NCI-H69 (cell line): Measurements from ENCODE around the gene BAIAP2.
A peak's percentile ranks its signal among the peaks of the same experiment; 100 is the strongest.
"Not testable (repeated sequence)": the region's sequence is repeated elsewhere in the genome, so short reads cannot be mapped to it uniquely, and the experiment has no call there.

Experiments
- DNase-seq: peaks from one replicate; lab custom pipeline; 2025; lab: John Stamatoyannopoulos, UW

Gene BAIAP2

GRCh38 chr17:81140018-81140417 is 105.1 kb downstream of the BAIAP2 start:
- no peak for DNase-seq

GRCh38 chr17:81140695-81141094 is 105.7 kb downstream of the BAIAP2 start:
- DNase-seq: no peak

DNA sequence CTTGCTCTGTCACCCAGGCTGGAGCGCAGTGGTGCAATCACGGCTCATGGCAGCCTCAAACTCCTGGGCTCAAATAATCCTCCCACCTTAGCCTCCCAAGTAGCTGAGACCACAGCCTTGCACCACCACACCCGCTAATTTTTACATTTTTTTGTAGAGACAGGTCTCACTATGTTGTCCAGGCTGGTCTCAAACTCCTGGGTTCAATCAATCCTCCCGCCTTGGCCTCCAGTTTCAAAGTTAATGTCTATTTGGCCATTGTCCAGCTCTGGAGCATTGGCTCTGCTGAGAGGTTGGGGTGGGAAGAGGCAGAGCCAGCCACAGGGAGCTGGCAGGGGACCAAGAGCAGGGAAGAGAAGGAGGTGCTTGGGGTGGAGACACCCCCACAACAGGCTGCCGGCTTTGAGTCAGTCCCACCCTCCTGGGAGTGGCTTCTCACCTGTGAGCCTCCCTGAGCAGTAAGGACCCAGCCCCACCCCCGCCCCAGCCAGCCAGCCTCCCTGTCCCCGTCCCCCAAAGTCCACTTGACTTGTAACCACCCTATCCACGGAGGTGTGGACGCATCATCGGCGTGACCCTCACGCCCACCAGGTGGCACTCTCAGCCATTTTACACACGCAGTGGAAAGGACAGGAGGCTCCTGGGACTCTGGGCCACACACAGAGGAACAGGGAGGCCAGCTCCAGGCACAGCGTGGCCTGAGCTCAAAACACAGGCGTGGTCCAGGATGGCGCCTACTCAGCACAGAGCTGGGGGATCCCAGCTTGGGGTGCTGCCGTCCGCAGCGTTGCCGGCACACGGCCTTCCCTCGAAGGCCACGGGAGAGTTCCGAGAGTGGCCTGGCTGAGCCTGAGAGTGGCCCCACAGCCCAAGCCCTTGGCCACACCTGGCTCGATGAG is 107.6 kb downstream of the BAIAP2 start:
- DNase-seq: peak; percentile 91

GRCh38 chr17:81143200-81143527 is 108.2 kb downstream of the BAIAP2 start:
- DNase-seq: no peak

GRCh38 chr17:81143717-81144422 is 108.9 kb downstream of the BAIAP2 start:
- DNase-seq: no peak

DNA sequence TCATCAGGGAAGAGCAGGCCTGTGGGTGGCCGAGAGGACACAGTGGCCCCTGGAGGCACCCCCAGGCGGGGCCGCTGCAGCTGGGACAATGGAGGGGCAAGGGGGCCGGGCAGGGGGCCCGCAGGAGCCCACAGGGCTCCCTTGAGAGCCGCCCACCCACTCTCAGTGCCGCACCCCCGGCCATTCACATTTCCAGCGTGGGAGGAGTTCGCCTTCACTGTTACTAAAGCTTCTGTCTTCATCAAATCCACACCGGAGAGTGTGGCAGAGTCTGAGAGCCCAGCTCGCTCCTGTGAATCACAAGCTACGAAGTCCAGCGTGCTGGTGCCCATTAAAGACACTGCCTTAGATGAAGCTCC is 109.5 kb downstream of the BAIAP2 start:
- DNase-seq: no peak

- DNase-seq: not testable (repeated sequence)
These were observed 111.3 kb downstream of the BAIAP2 start for GRCh38 chr17:81146208-81146607.

DNA sequence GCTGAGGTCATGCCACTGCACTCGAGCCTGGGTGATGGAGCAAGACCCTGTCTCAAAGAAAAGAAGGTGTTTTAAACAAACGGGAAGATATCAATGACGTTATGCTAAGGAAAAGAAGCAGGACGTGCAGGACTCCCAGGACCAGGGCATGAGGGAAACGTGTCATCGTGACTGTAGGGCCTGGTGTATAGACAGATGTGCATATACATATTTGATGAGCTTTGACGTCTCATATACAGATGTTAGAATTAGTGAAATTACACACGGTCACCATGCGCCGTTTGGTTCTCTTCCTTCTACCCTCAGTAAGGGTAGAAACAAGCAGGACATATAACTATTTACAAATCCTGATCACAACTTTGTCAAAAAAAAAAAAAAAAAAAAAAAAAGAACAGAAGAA is 112.8 kb downstream of the BAIAP2 start:
- no peak for DNase-seq

DNA sequence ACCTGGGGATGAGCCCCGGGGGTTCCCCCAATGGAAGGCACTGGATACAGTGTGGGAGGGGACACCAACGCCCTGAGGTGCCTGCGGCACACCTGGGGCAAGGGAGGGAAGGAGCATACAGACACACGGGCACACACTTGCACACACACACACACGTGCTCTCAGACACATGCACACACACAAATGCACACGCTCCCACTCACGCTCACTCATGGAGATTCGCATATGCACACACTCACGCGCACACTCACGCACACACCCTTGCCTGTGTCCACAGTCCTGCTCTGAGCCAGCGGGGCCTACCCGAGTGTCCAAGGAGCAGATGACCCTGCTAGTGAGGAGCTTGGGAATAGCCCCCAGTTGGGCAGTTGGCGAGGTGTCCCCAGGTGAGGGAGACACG is 113.6 kb downstream of the BAIAP2 start:
- no peak for DNase-seq

GRCh38 chr17:81148986-81149533 is 114.1 kb downstream of the BAIAP2 start:
- no peak for DNase-seq

DNA sequence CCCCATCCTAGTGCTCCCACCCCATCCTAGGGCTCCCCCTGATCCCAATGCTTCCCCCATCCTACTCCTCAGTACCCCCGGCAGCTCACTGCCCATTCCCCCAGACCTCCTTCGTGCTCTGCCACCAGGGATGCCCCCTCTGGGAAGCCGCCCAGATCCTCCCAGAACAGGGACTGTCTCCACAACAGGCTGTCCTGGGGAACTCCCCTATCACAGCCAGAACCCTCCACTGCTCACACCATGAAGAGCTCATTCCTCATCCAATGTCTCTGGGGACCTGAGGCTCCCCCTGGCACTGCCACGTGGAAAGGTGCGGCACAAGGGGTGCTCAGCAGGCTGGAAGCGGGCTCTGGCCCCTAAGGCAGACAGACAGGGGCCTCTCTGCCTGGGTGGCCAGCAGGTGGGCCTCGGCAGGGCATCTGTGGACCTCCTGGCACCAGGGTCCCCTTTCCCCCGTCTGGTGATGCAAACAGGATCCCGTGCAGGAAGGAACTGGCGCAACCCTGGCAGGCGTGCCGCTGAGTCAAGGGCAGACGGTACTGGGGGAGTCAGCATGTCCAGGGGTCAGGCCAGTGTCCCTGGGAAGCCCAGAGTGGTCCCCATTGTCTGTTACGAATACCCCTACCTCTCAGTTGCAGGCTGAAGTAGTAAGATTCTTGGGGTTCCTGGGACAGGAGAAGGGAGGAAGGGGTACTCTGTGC is 115.6 kb downstream of the BAIAP2 start:
- no peak for DNase-seq

GRCh38 chr17:81151278-81151677 is 116.3 kb downstream of the BAIAP2 start:
- DNase-seq: no peak

DNA sequence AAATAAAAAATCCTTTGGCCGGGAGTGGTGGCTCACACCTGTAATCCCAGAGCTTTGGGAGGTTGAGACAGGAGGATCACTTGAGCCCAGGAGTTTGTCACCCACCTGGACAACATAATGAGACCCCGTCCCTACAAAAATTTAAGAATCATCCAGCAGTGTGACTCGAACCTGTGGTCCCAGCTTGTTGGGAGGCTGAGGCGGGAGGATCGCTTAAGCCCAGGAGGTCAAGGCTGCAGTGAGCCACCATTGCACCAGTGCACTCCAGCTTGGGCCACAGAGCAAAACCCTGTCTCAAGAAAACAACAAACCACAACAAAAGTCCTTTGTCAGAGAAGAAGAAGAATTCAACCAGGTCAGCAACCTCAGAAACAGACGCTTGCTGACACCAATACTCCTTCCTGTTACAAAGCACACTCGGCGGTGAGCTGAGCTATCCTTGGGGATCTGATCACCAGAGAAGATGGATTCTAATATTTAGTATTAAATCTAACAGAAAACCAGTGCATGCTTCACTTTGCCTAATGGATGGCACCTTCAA is 117.4 kb downstream of the BAIAP2 start:
- DNase-seq: no peak

DNA sequence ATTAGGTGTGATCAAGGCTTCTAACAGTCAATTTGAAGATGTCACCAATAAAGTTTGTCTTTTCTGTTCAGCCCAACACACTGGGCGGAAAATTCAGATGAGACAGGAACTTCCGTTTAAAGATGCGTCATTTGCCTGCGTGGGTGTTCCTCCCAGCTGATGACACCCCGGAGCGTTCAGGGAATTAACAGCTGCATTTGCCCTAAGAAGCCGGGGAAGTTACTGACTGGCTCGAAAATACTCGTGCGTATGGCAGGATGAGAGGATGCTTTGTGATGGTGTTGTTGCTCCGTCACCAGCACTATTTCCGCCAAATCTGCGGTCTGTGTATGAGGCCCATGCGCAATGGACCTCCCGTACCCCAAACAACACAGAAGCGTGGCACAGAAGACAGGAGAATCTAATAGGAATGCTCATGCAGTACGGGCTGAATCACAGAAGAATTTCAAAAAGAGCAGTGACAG is 118.4 kb downstream of the BAIAP2 start:
- DNase-seq: peak; percentile 22

DNA sequence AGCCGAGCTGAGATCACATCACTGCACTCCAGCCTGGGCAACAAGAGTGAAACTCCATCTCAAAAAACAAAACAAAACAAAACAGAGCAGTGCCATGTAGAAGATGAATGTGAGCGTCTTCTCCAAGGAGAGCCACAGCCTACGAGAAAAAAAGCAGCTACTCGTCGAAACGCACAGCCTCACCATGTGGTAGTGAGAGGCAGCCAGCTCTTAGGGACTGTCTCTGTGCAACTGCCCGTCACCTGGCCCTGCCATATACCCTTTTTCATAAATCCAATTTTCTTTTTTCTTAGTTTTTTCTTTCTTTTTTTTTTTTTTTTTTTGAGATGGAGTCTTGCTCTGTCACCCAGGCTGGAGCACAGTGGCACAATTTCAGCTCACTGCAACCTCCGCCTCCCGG is 119.1 kb downstream of the BAIAP2 start:
- not testable (repeated sequence) for DNase-seq

GRCh38 chr17:81154961-81155360 is 120.0 kb downstream of the BAIAP2 start:
- no peak for DNase-seq

DNA sequence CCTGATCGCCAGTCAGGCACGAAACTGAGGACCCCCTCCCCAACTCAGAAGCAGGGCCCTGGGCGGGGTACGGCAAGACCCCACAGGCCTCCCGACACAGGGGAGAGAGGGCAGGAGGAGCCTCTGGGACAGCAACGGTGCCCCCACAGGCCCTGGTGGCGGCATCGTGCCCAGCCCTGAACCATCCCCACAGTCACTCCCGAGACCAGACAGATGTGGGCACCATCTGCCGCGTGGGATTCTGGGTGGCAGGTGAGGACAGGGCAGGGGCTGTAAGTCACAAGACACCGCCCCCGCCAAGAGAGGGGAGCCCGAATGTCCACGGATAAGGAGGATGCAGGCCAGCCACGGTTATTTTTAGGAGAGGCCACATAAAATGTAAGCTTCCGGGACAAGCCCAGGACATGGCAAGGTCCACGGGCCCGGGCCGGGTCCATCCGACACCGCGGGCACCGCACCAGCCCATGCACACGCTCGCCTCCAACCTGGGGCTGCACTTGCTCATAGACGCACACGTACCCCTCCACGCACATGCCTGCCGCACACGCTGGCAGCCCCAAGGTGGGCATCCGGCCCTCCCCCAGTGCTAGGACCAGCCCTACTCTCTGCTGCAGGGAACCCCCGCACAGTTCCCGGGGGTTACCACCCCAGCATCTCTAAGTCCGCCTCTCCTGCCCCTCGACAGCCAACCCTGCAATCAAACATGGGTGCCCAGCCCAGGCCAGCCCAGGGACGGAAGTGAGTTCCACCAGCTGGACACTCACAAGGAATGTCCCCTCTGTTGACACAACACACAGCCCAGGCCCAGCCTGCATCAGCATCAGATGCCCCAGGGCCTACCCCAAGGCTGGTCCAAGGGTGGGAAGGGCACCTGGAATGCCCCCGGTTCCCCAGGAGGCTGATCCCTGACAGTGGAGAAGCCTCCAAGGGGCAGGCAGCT is 122.2 kb downstream of the BAIAP2 start:
- DNase-seq: no peak

- no peak for DNase-seq
These were observed 123.1 kb downstream of the BAIAP2 start for GRCh38 chr17:81157848-81158687.

DNA sequence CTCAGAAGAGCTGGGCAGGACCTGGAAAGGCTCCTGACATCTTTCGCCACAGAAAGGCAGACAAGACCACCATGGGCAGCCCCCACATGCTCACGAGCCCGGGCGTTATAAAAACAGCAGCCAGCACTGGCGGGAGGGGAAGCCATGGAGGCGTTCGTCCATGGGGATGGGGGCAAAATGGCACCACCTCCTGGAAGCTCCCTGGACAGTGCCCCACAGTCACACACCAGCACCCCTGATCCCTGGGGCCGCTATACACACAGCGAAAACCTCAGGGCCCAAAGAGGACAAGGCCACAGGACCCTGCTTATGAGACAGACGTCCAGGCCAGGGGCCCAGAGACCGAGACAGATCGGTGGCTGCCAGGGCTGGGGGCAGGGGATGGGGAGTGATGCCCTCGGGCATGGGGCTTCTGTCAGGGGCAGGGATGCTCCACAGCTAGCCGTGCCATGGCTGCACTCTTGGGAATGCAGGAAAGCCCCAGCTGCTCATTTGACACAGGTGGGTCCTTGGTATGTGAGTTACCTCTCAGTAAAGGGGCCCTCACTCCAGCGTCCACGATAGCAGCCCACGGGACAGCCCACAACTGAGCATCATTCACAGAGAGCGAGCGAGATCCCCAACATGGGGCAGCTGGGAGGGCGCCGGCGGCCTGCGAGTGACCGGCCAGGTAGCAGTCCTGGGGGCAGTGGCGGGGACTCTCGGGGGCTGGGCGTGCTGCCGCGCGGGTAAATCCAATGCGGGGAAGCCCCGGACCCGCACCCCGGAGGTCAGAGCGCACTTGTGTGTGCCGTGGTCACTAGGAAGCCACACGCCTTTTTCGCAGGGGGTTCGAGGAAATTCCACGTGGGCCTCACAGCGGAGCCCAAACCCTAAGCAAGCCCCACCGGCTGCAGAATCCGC is 124.0 kb downstream of the BAIAP2 start:
- no peak for DNase-seq
